DOHH2 (cell line): ENCODE measurements around the gene PDIA3.
"Not testable (repeated sequence)": the region's sequence is repeated elsewhere in the genome, so short reads cannot be mapped to it uniquely, and the experiment has no call there.

Experiments used
- H3F3A ChIP-seq: fragments of 200-600 bp; sonication (generic), shearing (Covaris generic); 2 replicates; pipeline ENCODE4 v1.6.0; 2016; ENCODE audit warnings: antibody characterized with exemption, mild to moderate bottlenecking; ENCODE audit not compliant: control insufficient read depth, insufficient read depth
- H3K27ac ChIP-seq: fragments of 200-600 bp; sonication (generic); 2 replicates; pipeline ENCODE4 v1.5.1; 2014; ENCODE audit warnings: low read depth, mild to moderate bottlenecking, low read length, moderate library complexity
- H3K27me3 ChIP-seq: fragments of 200-600 bp; sonication (generic); 2 replicates; pipeline ENCODE4 v1.6.1; 2014; ENCODE audit warnings: mild to moderate bottlenecking, low read length, mixed read lengths; ENCODE audit not compliant: control insufficient read depth
- H3K36me3 ChIP-seq: fragments of 200-600 bp; sonication (generic); 2 replicates; pipeline ENCODE4 v1.6.1; 2014; ENCODE audit warnings: mild to moderate bottlenecking, low read length, moderate library complexity, mixed read lengths; ENCODE audit not compliant: control insufficient read depth
- H3K4me1 ChIP-seq: fragments of 200-600 bp; sonication (generic); 2 replicates; pipeline ENCODE4 v1.6.1; 2014; ENCODE audit warnings: mild to moderate bottlenecking, low read length, mixed read lengths; ENCODE audit not compliant: control insufficient read depth
- H3K4me2 ChIP-seq: fragments of 200-600 bp; sonication (generic); 2 replicates; pipeline ENCODE4 v1.6.0; 2014; ENCODE audit warnings: mild to moderate bottlenecking, low read length, moderate library complexity
- H3K4me3 ChIP-seq: fragments of 200-600 bp; sonication (generic); 2 replicates; pipeline ENCODE4 v1.5.1; 2014; ENCODE audit warnings: mild to moderate bottlenecking, low read length, mixed read lengths
- H3K79me2 ChIP-seq: fragments of 200-600 bp; sonication (generic); 2 replicates; pipeline ENCODE4 v1.6.1; 2014; ENCODE audit warnings: mild to moderate bottlenecking, low read length, mixed read lengths; ENCODE audit not compliant: control insufficient read depth
- H3K9me2 ChIP-seq: fragments of 200-600 bp; sonication (generic); replicated peaks from 2 replicates; pipeline ENCODE4 v1.6.1; 2014; ENCODE audit warnings: mild to moderate bottlenecking, low read length, mixed read lengths; ENCODE audit not compliant: control insufficient read depth
- H3K9me3 ChIP-seq: fragments of 200-600 bp; sonication (generic); 2 replicates; pipeline ENCODE4 v1.6.1; 2014; ENCODE audit warnings: antibody characterized with exemption, low read length, mixed read lengths; ENCODE audit not compliant: control insufficient read depth, insufficient read depth
- H4K20me1 ChIP-seq: fragments of 200-600 bp; sonication (generic); 2 replicates; pipeline ENCODE4 v1.6.0; 2014; ENCODE audit warnings: low read depth, mild to moderate bottlenecking, antibody characterized with exemption, low read length, moderate library complexity; ENCODE audit not compliant: control insufficient read depth, insufficient read depth
- CTCF ChIP-seq: fragments of 200-600 bp; sonication (generic); IDR thresholded peaks from one replicate; pipeline ENCODE4 v1.5.1; 2014; ENCODE audit warnings: antibody characterized with exemption, mild to moderate bottlenecking, low read depth, low read length; ENCODE audit not compliant: poor library complexity, severe bottlenecking
- EZH2phosphoT487 ChIP-seq: fragments of 200-600 bp; sonication (generic); IDR thresholded peaks from 2 replicates; pipeline ENCODE4 v1.6.1; 2017; ENCODE audit warnings: borderline replicate concordance, mild to moderate bottlenecking, antibody characterized with exemption, low read length, moderate library complexity, mixed read lengths

The PDIA3 gene

DNA sequence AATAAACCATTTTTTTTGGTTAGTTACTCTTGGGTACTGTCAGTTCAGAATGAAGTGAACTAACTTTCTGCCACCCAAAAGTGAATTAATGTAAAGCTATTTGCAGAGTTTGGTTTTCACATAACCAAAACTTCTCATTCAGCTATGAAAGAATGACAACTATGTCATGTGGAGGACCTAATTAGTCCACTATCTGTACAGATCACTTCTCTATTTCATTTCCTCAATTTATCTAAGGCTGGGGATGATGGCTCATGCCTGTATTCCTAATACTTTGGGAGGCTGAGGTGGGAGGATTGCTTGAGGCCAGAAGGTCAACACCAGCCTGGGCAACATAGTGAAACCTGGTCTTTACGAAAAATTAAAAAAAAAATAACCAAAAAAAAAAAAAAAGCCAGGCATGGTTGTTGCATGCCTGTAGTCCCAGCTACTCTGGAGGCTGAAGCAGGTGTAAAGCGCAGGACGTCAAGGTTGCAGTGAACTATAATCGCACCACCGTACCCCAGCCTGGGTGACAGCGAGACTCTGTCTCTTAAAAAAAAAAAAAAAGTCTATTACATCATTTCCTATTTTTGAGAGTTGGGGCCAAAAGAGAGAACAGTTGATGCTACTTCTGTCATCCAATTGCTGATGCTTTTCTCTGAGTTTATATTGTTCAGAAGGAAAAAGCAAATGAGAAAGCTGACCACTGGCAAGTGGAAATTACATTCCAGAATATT lies 62.9 kb downstream of the PDIA3 start:
- Histone ChIP-seq H3K36me3 (peaks cover 89% of the 10 kb centered on the region), H3K27me3 (no peaks in the 10 kb centered on the region), H3K9me3 (peaks cover 2% of the 10 kb centered on the region; the same call in 1 of the 2 replicates), H3K9me2 (no peaks in the 10 kb centered on the region), H3K4me2 (peak overlapping the region; percentile 78), H3K79me2 (peaks cover 28% of the 10 kb centered on the region), H3K27ac (peak overlapping the region; percentile 97), H3F3A (peaks cover 67% of the 10 kb centered on the region), H3K4me3 (peak overlapping the region; percentile 69), H3K4me1 (peaks cover 77% of the 10 kb centered on the region), H4K20me1 (no peaks in the 10 kb centered on the region)
- TF ChIP-seq EZH2phosphoT487 (no peak), CTCF (no peak)

- H3K9me2 ChIP-seq, H3K9me3 ChIP-seq, H3K27me3 ChIP-seq, H4K20me1 ChIP-seq, H3K4me2 ChIP-seq, H3K27ac ChIP-seq, H3K4me3 ChIP-seq: not testable (repeated sequence)
- H3K36me3 ChIP-seq = peaks cover 88% of the 10 kb centered on the region
- peaks cover 75% of the 10 kb centered on the region for H3K79me2 ChIP-seq
- peaks cover 27% of the 10 kb centered on the region for H3F3A ChIP-seq
- H3K4me1 ChIP-seq = peaks cover 55% of the 10 kb centered on the region
These were observed 68.8 kb downstream of the PDIA3 start for GRCh38 chr15:43815064-43815463.

DNA sequence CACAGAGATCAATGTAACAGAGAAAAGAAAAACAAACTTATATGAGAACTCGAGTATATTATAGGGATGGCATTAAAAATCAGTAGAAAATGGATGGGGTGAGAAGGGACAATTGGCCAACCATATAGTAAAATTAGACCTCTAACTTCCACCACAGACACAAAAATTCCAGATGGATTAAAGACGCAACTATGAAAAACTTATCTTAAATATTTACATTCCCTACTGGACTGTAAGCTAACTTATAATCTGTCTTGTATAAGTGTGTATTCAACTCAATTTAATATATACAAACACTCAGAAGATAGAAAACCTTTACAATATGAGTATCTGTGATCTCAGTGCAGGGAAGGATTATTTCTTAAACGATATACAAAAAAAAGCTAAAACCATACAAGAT lies 75.3 kb downstream of the PDIA3 start:
- H3K4me1 ChIP-seq = peaks cover 56% of the 10 kb centered on the region
- peaks cover 12% of the 10 kb centered on the region for H3F3A ChIP-seq
- no peaks in the 10 kb centered on the region for H3K9me3 ChIP-seq
- H3K27me3 ChIP-seq = no peaks in the 10 kb centered on the region
- H4K20me1 ChIP-seq = peaks cover 7% of the 10 kb centered on the region; the same call in 1 of the 2 replicates
- H3K4me2 ChIP-seq = peak overlapping the region; percentile 57
- TF ChIP-seq CTCF (no peak), EZH2phosphoT487 (no peak)
- H3K27ac ChIP-seq = no peak overlapping the region; the same call in 1 of the 2 replicates
- H3K79me2 ChIP-seq = peaks cover 98% of the 10 kb centered on the region
- H3K36me3 ChIP-seq = peaks cover 62% of the 10 kb centered on the region
- H3K4me3 ChIP-seq = peak overlapping the region; percentile 65
- H3K9me2 ChIP-seq = no peaks in the 10 kb centered on the region
